NCI-H82 treated with DMSO at 0.1 percent for 48 hours (cell line): Measurements from ENCODE around the gene KRT36.

ENCODE experiments used
- DNase-seq: peaks from one replicate; lab custom pipeline; 2025; ENCODE audit not compliant: unreplicated experiment; lab: John Stamatoyannopoulos, UW

Gene KRT36

GRCh38 chr17:41504246-41504977 is 14.7 kb upstream of the KRT36 start:
- no peak for DNase-seq

GRCh38 chr17:41503202-41503601 is 13.5 kb upstream of the KRT36 start:
- DNase-seq: no peak

DNA sequence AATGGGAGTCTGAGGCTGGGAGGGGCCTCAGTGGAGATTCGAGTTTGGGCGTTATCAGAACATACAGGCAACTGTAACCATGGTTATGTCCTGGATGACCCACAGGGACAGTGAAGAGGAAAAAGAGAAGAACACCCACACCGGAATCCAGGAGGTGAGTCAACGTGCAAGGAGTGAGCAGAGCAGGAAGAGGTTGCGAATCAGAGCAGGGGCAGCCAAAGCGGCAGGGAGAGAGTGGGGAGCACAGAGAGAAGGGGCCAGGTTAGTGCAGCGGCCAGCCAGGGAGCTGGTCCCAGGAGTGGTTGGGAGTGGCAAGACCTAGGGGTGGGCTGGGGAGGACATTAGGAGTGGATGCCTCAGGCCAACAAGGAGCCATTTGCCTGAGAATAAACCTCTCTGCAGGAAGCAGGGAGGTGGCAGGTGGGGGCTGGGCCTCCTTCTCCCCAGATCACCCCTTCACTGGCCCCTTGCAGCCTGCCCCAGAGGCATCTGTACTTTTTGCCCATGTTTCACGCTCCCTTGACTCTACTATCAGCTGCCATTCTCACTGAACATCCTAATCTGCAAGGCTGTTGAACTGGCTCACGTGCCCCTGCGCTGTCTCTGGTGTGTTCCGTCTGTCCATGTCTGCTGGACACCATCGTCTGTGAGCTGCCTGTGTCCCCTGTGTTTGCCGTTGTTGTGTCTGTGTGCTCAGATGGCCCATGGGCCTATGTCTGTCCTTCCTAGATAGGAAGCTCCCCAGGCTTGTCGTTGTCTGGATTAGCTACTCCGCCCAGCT is 10.6 kb upstream of the KRT36 start:
- DNase-seq: no peak

DNA sequence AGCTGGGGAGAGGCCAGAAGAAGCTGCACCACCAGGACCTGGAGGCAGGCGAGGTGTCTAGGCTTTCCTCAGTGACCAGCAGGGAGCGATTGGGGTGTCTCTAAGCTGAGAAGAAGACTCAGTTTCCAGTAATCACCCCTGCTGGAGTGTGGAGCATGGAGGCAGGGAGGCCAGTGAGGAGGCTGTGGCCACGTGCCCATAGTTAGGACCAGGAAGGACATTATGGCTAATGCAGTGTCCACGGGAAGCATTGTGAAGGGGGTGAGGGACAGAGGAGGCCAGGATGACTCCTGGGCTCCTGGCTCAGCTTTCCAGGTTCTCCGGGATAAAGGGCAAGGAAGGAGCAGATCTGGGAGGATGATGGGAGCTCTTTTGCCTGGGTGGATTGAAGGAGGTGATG is 10.0 kb upstream of the KRT36 start:
- DNase-seq: no peak

GRCh38 chr17:41498276-41498675 is 8.6 kb upstream of the KRT36 start:
- no peak for DNase-seq

DNA sequence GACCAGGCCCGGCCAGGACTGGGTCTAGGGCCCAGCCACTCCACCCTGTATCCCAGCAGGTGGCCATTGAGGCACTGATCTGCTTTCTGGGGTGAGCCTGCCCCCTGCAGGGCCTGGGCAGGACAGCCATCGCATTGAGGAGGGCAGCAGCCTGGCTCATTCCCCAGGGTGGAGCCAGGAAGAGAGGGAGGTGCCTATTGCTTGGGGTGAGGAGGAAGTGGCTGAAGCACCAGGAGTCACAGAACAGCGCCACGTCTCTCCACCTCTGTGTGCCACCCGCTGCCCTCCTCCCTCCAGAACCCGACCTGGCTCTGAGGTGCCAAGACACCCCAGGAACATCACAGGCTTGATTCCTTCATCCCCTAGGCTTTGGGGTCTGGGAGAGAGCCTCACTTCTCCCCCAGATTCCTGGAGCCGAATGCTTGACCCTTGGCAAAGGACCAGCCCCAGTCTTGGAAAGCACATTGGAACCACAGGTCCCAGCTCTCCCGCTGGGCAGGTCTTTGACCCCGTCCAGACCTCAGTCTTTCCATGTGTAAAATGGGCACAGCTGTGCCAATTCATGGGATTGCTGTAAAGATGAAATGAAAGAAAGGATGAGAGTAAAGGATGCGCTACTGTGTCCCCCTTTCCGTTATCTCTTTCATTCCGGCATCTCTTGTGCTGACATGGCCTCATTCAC is 7.2 kb upstream of the KRT36 start:
- no peak for DNase-seq

- no peak for DNase-seq
These were observed 4.8 kb upstream of the KRT36 start for GRCh38 chr17:41494524-41494923.

DNA sequence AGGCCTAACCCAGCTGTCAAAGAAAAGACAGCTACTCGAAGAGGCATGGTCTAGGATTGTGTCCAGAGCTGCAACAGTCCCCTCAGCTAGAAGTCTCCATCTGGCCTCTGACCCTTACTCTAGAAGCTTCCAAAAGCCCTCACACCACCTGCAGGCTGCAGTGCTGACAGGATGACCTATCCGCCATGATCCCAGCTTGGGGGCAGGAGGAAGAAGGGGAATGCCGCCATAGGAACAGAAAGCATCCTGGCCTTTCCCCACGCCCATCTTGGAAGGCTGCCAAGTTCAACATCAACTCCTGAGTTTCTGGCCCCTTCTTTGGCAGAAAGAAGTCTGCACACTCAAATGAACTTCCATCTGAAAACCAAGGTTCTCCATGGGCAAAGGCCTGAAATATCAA is 3.1 kb upstream of the KRT36 start:
- no peak for DNase-seq

DNA sequence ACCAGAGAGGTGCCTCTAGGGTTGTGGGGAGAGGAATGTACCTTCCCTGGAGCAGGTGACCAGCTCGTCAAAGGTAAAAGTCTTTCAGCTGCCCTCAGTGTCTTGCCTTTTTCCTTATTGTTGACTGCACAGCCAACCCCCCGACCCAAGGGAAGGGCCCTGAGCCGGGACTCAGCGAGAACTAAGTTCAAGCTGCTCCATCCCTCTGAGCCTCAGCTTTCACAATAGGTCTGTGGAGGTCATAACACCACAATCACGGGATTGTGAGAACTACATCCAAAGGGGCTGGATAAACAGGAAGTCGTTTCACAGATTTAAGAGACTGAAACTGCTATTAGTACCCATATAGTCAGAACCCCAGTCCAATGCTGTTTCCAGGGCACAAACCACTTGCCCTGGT is 2.6 kb upstream of the KRT36 start:
- DNase-seq: no peak

DNA sequence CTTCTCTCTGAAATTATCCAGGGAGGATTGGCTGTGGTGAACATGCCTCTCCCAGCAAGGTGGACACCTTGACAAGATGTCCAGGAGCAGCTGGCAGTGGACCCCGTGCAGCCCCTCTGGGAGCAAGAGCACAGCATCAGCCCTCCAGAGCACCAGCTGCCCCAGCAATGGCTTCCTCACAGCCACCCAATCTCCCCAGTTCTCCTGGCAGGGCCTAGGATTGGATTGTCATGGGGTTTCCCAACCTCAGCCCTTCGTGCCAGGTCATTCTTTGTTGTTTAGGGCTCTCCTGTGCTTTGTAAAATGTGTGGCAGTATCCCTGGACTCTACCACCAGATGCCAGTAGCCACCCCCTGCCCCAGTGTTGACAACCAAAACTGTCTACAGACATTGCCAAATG is 1.8 kb upstream of the KRT36 start:
- no peak for DNase-seq

GRCh38 chr17:41490000-41490990 is 585 bp upstream of the KRT36 start:
- no peak for DNase-seq

GRCh38 chr17:41486809-41487530 is 2.7 kb downstream of the KRT36 start:
- DNase-seq: no peak

DNA sequence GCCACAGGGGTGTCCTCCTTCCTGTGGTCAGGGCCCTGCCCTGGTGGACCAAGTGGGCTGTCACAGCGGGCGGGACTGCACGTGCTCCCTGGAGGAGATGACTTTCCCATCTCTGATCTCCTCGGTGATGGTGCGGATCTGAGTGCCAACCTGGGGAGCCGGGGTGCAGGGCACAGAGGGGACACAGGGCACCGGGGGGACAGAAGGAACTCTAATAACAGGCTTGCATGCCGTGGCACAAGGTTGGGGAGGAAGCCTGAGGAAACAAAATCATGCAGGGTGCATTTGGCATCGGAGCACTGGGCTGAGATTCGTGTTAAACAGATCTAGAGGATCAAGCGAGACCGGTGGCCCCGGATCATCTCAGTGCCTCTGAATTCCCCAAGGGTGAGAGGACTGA is 3.4 kb downstream of the KRT36 start:
- DNase-seq: no peak

GRCh38 chr17:41484920-41485904 is 4.5 kb downstream of the KRT36 start:
- DNase-seq: no peak

DNA sequence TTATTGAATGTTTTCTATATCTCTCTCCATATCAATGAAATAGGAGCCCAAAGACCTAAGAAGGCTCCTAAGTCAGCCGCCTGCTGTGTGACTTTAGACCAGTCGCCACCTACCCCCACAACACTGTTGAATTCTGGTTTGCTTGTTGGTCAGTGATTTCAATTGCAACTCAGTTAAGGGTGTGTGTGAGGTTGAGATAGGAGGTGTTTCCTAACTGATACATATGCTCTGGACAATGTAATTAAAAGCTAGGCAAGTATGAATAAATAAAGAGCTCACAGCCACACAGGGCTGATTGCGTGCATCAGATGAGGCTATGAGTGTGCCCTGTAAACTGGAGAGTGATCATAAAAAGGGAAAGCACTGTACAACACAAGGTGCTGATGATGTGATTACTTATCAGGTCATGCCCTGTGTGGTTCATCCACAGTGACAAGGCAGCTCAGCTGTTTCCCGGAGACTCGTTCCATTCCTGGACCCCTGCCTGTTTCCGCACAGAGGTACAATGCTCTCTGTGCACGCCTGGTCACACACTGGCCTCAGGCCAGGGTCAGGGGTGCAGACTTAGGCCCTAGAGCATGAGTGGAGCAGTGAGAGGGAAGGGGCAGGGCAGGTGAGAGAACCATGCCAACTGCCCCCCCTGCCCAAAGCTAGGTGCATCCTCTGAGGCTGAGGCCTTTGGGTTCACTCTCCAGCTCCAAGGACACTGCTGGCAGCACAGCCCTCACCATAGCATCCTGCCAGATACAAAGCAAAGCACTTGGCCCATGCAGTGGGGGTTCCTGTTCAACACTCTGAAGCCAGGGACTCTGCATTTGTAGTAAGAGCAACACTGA is 5.5 kb downstream of the KRT36 start:
- no peak for DNase-seq

DNA sequence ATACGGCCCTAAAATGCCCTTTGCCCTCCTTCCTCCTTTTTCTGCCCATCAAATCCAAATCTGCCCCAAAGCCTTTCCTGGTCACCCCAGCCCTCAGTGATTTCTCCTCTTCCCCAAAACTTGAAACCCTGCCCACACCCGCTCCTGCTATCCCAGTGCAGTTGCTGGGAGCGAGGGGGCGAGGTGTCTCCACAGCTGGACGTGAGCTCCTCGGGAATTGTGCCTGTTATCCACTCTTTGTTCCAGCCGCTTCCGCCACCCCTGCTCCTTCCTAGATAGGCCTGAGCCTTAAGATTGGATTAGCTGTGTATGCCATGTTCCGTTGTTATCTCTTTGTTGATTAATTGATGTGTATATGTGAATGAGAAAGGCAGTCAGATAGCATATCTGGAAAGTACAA is 6.2 kb downstream of the KRT36 start:
- no peak for DNase-seq

DNA sequence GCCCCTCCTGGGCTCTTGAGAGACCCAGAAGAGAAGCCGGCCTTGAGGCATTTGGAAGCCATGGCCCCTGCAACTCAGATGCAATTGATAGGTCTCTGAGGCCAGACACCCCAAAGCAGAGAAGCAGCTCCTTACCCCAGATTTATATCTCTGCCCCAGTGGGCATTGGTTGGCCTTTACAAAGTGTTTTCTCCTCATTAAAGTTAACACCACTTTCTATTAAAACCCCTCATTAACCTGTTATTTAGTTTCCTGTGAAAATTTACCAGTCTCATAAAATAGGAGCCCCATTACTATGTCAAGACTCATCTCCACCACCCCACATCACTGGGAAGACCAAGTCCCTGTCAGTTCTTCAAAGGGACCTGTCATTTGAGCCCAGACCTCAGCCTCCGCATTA is 8.7 kb downstream of the KRT36 start, which contains the start of gene KRT35:
TSS of gene KRT35 (minus strand) at position 116 of the 400 bp plus-strand sequence. CDS start at position 62, 54 bp downstream.
- no peak for DNase-seq

GRCh38 chr17:41480581-41480980 is 9.1 kb downstream of the KRT36 start:
- DNase-seq: no peak
